Type B pancreatic cell (in vitro differentiated cells): ENCODE measurements around the gene CES3. TPM values are rescaled to one million over a fixed set of nuclear protein-coding genes. Genes with fewer than 3 reads are reported as not detected.

ENCODE experiments used
- DNase-seq: peaks from one replicate; pipeline ENCODE4 v3.0.0; 2021; ENCODE audit warnings: mixed read lengths; ENCODE audit not compliant: unreplicated experiment; ENCODE audit errors: extremely low spot score
- H3K27ac Mint-ChIP-seq: 2 replicates; pipeline ENCODE4 v1.8.0; 2021; ENCODE audit warnings: mild to moderate bottlenecking, mixed read lengths
- H3K27me3 Mint-ChIP-seq: 2 replicates; pipeline ENCODE4 v1.8.0; 2021; ENCODE audit warnings: mixed read lengths
- H3K36me3 Mint-ChIP-seq: 2 replicates; pipeline ENCODE4 v1.8.0; 2021; ENCODE audit warnings: mixed read lengths
- H3K4me1 Mint-ChIP-seq: one replicate; pipeline ENCODE4 v1.8.0; 2021; ENCODE audit warnings: mixed read lengths; ENCODE audit not compliant: unreplicated experiment
- H3K4me3 Mint-ChIP-seq: 2 replicates; pipeline ENCODE4 v1.8.0; 2021; ENCODE audit warnings: mild to moderate bottlenecking, mixed read lengths
- H3K9me3 Mint-ChIP-seq: 2 replicates; pipeline ENCODE4 v1.8.0; 2021; ENCODE audit warnings: mixed read lengths
- total RNA-seq: library from RNA; stranded (reverse); gene quantifications from 2 replicates; pipeline ENCODE4 v1.2.1, GENCODE V29; 2021; ENCODE audit warnings: low replicate concordance
- TF ChIP-seq, protein P1 (sequence below): fragments of 200-600 bp; sonication (generic); conservative IDR thresholded peaks from 2 replicates; pipeline ENCODE4 v1.5.0; 2021; ENCODE audit warnings: antibody characterized with exemption, mild to moderate bottlenecking

Gene CES3
- total RNA-seq, 1 donor from 2014 or later: 1.1 TPM

DNA sequence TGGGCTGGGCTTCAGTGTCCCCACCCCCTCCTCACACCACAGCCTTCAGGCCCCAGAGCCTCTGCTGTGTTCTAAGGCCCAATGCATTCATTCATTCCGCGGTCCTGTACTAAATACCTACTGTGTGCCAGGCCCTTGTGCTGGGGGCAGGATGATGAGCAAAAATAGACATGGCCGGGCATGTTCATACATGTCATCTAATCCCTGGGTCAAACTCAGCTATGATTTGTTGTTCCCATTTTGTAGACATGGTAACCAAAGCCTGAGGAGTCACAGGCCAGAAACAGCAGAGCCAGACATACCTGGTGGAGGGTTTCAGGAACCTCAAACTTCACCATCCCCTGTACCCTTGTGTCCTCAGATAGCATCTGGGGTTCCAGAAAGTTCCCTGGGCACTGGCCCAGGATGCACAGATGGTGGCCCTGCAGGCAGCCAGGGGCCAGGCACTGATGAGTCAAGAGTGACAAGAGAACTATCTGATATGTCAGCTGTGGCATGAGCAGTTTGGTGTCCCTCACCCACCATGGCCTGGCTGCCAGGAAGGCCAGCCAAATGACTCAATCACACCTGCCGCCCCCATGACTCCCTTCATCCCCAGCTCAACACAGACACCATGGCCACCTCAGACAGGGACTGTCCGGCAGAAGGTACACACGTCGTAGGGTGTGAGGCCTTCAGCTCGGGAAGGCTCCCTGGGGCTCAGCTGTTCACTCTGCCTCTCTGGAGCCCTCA, 33.0 kb upstream of the CES3 start:
- Mint-ChIP-seq H3K27ac (peak overlapping the region; percentile 82), H3K4me1 (peaks cover 5% of the 10 kb centered on the region), H3K27me3 (peaks cover 46% of the 10 kb centered on the region), H3K36me3 (peaks cover 7% of the 10 kb centered on the region), H3K4me3 (peak overlapping the region; percentile 36), H3K9me3 (no peaks in the 10 kb centered on the region)
- DNase-seq: no peak
- TF ChIP-seq, protein P1, sequence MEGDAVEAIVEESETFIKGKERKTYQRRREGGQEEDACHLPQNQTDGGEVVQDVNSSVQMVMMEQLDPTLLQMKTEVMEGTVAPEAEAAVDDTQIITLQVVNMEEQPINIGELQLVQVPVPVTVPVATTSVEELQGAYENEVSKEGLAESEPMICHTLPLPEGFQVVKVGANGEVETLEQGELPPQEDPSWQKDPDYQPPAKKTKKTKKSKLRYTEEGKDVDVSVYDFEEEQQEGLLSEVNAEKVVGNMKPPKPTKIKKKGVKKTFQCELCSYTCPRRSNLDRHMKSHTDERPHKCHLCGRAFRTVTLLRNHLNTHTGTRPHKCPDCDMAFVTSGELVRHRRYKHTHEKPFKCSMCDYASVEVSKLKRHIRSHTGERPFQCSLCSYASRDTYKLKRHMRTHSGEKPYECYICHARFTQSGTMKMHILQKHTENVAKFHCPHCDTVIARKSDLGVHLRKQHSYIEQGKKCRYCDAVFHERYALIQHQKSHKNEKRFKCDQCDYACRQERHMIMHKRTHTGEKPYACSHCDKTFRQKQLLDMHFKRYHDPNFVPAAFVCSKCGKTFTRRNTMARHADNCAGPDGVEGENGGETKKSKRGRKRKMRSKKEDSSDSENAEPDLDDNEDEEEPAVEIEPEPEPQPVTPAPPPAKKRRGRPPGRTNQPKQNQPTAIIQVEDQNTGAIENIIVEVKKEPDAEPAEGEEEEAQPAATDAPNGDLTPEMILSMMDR: no peak

DNA sequence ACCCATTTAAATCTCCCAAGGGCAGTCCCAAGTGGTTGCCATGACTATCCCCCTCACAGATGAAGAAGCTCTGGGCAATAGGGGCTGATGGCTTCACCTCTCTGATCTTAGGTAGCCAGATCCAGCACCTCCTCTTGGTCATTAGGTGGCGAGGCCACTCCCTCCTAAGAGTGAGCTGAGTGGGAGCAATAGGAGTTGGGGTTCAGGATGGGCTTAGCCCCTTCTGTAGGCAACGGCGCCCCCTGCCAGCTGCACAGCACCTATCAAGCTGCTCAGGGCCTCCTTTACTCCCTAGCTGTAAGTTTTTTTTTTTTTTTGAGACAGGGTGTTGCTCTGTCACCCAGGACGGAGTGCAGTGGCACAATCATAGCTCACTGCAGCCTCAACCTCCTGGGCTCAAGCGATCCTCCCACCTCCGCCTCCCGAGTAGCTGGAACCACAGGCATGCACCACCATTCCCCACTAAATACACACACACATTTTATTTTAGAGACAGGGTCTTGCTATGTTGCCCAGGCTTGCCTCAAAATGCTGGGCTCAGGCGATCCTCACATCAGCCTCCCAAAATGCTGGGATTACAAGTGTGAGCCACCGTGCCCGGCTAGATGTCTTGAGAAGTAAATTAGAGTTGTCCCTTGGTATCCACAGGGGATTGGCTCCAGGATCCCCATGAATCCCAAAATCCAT, 32.2 kb upstream of the CES3 start:
- Mint-ChIP-seq H3K27ac (no peak overlapping the region), H3K36me3 (peaks cover 4% of the 10 kb centered on the region), H3K9me3 (no peaks in the 10 kb centered on the region), H3K4me3 (no peak overlapping the region), H3K27me3 (peaks cover 39% of the 10 kb centered on the region), H3K4me1 (peaks cover 13% of the 10 kb centered on the region)
- TF ChIP-seq, protein P1: peak; percentile 53
- no peak for DNase-seq

DNA sequence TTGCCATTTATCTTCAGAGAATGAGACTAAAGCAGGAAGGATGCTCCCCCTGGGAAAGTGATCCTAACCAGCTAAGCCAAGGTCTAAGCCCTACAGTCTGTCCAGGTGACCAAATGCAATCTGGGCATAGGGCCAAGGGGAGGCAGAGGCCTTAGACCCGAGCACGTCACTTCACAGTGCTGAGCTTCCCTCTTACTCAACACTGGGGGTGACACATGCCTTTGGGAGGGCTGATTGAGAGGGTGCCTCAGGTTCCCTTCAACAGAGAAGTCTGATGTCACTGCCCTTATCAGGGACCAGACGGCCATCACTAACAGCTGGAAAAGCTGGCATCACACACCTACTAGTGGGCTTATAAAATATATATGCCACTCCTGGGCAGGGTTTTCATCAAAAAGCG, 30.9 kb upstream of the CES3 start:
- peaks cover 17% of the 10 kb centered on the region for H3K4me1 Mint-ChIP-seq
- no peak for DNase-seq
- no peak overlapping the region for H3K27ac Mint-ChIP-seq
- peaks cover 4% of the 10 kb centered on the region for H3K36me3 Mint-ChIP-seq
- H3K4me3 Mint-ChIP-seq: no peak overlapping the region
- TF ChIP-seq, protein P1: no peak
- H3K27me3 Mint-ChIP-seq: peaks cover 29% of the 10 kb centered on the region
- H3K9me3 Mint-ChIP-seq: no peaks in the 10 kb centered on the region

DNA sequence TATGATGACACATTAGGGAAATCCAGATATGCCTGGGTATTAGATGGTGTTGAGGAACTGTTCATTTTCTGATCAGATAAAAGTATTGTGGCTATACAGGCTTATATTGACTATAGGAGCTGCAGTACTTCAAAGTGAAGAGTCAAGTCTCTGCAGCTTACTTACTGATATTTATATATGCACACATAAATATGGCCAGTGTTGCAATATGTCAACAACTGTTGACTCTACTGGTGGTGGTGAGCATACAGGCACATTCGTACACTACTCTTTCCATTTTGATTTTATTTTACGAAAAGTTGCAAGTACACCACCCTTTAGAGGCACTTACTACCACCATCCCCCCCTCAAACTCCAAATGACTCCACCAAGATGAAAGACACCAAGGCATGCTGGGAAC, 29.4 kb upstream of the CES3 start:
- H3K4me3 Mint-ChIP-seq: peak overlapping the region; percentile 97
- H3K36me3 Mint-ChIP-seq: peaks cover 6% of the 10 kb centered on the region
- H3K4me1 Mint-ChIP-seq: peaks cover 23% of the 10 kb centered on the region
- peaks cover 14% of the 10 kb centered on the region for H3K27me3 Mint-ChIP-seq
- TF ChIP-seq, protein P1: no peak
- no peaks in the 10 kb centered on the region for H3K9me3 Mint-ChIP-seq
- peak overlapping the region; percentile 18 for H3K27ac Mint-ChIP-seq
- no peak for DNase-seq

DNA sequence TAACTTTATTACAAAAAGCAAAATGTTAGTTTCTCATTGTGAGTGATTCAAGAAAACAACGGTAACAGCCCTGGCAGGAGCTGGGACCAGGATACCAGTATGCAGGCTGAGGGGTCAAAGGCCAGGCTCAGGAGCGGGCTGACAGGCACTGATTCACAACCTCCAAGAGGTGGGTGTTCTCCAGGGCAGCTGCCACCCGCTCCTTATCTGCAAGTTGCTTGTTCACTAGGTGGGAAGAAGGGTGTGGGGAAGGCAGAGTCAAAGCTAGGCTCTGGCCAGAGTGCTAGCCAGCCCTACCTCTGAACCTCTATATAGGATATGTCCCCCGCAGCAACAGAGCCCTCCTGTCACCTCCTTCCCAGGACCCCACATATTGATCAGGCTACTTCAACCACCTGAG, 29.0 kb upstream of the CES3 start:
- peaks cover 8% of the 10 kb centered on the region for H3K36me3 Mint-ChIP-seq
- peaks cover 24% of the 10 kb centered on the region for H3K4me1 Mint-ChIP-seq
- peak overlapping the region; percentile 97 for H3K4me3 Mint-ChIP-seq
- H3K9me3 Mint-ChIP-seq: no peaks in the 10 kb centered on the region
- H3K27me3 Mint-ChIP-seq: peaks cover 10% of the 10 kb centered on the region
- TF ChIP-seq, protein P1: no peak
- DNase-seq: no peak
- H3K27ac Mint-ChIP-seq: peak overlapping the region; percentile 91
